Mammary epithelial cell (primary cell): ENCODE results near the gene UBE3C.

Experiments
- CTCF ChIP-seq, 2 donors: IDR thresholded peaks in 1 of 2; conservative IDR thresholded peaks in 1 of 2; 2 replicates each; pipeline ENCODE4 v1.5.1; 2011 to 2012; ENCODE audit warnings: inconsistent platforms in 2 of 2, low read length in 2 of 2, mild to moderate bottlenecking in 2 of 2, control low read depth in 1 of 2, low read depth in 1 of 2; ENCODE audit not compliant: insufficient read depth in 1 of 2; ENCODE audit errors: extremely low read depth in 1 of 2
- EZH2 ChIP-seq: IDR thresholded peaks from 2 replicates; pipeline ENCODE4 v1.6.1; 2012; ENCODE audit warnings: low read length, inconsistent platforms, borderline replicate concordance

- TF ChIP-seq CTCF (conservative IDR thresholded peaks at IDR 0.05 in 1 of 2, IDR thresholded peaks at IDR 0.05 in 1 of 2; ENCODE audit: extremely low read depth in 1 of 2, insufficient read depth in 1 of 2, low read depth in 1 of 2, low read length in 2 of 2) (no peak), EZH2 (no peak)
Measured at GRCh38 chr7:157120181-157120580, 18.5 kb upstream of the UBE3C start.
